BE2C (cell line): Measurements from ENCODE around the gene C8B.

Experiments
- DNase-seq: peaks from one replicate; pipeline ENCODE4 v3.0.0-alpha.2; 2020
- H3K27me3 ChIP-seq: fragments of 250-450 bp; sonication (Bioruptor Pico); 2 replicates; pipeline ENCODE4 v1.5.1; 2020; ENCODE audit warnings: mild to moderate bottlenecking
- H3K36me3 ChIP-seq: fragments of 250-450 bp; sonication (Bioruptor Pico); 2 replicates; pipeline ENCODE4 v1.5.1; 2020; ENCODE audit warnings: mild to moderate bottlenecking
- H3K4me1 ChIP-seq: fragments of 250-450 bp; sonication (Bioruptor Pico); 2 replicates; pipeline ENCODE4 v1.5.1; 2020
- H3K4me3 ChIP-seq: 2 replicates; pipeline ENCODE4 v1.5.1; 2011; ENCODE audit warnings: low read depth, low read length
- H3K9me3 ChIP-seq: fragments of 250-450 bp; sonication (Bioruptor Pico); 2 replicates; pipeline ENCODE4 v1.5.1; 2020
- TF ChIP-seq, protein P1 (sequence below): IDR thresholded peaks from 2 replicates; pipeline ENCODE4 v1.5.1; 2012; ENCODE audit warnings: mild to moderate bottlenecking, low read depth, low read length

The C8B gene

DNA sequence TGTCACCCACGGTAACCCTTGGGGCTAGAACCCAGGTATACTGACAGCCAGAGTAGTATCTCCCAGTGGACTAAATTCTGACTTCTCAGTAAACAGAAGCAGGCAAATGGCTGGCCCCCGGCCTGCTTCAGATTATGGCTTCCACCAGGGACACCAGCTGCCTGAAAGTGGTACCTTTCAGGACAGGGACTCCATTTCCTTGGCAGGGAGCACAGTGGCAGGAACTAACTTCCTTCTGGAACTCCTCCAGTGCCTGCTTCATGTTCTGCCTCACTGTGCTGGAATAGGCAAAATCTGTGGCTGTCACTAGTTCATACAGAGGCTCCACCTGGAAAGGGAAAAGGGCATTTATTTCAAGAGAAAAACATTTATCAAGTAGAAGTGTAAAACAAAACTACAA, 32.7 kb downstream of the C8B start:
- no peaks in the 10 kb centered on the region for H3K4me1 ChIP-seq
- no peaks in the 10 kb centered on the region for H3K36me3 ChIP-seq
- H3K9me3 ChIP-seq = no peaks in the 10 kb centered on the region
- H3K27me3 ChIP-seq = no peaks in the 10 kb centered on the region
- H3K4me3 ChIP-seq = no peak overlapping the region
- no peak for DNase-seq
- TF ChIP-seq, protein P1, sequence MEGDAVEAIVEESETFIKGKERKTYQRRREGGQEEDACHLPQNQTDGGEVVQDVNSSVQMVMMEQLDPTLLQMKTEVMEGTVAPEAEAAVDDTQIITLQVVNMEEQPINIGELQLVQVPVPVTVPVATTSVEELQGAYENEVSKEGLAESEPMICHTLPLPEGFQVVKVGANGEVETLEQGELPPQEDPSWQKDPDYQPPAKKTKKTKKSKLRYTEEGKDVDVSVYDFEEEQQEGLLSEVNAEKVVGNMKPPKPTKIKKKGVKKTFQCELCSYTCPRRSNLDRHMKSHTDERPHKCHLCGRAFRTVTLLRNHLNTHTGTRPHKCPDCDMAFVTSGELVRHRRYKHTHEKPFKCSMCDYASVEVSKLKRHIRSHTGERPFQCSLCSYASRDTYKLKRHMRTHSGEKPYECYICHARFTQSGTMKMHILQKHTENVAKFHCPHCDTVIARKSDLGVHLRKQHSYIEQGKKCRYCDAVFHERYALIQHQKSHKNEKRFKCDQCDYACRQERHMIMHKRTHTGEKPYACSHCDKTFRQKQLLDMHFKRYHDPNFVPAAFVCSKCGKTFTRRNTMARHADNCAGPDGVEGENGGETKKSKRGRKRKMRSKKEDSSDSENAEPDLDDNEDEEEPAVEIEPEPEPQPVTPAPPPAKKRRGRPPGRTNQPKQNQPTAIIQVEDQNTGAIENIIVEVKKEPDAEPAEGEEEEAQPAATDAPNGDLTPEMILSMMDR = no peak

DNA sequence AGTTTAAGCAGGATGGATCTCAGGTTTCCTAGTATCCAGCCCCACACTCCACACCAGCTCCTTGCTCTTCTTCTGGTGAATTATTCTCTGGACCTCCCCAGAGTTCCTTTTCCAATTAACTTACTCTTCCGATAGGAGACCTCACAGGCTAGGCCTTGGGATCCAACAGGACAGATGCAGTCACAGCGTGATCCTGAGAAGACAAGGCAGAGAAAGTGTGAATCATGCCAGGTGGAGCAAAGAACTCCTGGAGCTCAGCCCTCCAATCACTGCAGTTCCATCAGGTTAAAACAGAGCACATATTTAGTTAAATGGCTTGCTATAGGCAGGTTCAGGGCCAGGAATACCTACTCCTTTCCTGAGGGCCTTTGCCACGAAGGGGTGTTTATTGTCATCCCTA, 34.1 kb downstream of the C8B start:
- H3K36me3 ChIP-seq = no peaks in the 10 kb centered on the region
- no peak for DNase-seq
- no peaks in the 10 kb centered on the region for H3K9me3 ChIP-seq
- no peaks in the 10 kb centered on the region for H3K27me3 ChIP-seq
- no peaks in the 10 kb centered on the region for H3K4me1 ChIP-seq
- H3K4me3 ChIP-seq = no peak overlapping the region
- TF ChIP-seq, protein P1 = no peak

DNA sequence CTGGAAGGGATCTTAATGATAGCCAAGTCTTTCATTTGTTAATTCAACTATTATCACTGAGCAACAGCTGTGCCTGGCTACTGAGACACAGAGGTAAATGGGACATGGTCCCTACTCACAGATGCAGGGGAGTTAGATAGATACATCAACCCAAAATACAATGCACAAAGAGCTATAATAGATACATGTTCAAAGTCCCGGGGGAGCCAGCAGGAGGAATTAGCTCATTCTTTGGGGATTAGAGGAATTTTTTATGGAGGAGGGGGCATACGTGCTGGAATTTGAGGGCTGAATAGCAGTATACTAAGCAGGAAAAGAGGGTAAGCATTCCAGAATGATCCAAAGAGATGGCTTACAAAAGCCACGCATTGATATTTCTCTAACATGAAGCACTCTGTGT, 34.6 kb downstream of the C8B start:
- TF ChIP-seq, protein P1 = no peak
- Histone ChIP-seq H3K4me1 (no peaks in the 10 kb centered on the region), H3K9me3 (no peaks in the 10 kb centered on the region), H3K4me3 (no peak overlapping the region), H3K36me3 (no peaks in the 10 kb centered on the region), H3K27me3 (no peaks in the 10 kb centered on the region)
- DNase-seq = no peak

DNA sequence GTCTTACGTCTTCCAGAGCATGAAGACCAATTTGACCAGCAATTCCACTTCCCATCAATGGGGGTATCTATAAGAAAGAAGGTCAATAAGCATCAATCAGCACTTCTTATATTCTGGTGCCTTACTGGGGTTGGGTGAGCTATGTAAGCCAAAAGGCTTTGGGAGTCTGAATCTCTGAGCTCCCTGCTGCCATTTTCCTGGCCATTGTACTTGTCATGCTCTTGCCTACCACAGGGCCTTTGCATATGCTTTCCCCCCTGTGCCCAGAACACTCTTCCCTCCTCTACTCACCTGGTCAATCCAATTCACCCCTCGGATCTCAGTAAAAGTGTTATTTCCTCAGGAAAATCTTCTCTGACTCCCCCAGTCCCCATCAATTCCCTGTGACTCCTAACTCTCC, 36.3 kb downstream of the C8B start:
- DNase-seq = no peak
- Histone ChIP-seq H3K27me3 (no peaks in the 10 kb centered on the region), H3K4me1 (no peaks in the 10 kb centered on the region), H3K4me3 (no peak overlapping the region), H3K9me3 (no peaks in the 10 kb centered on the region), H3K36me3 (no peaks in the 10 kb centered on the region)
- TF ChIP-seq, protein P1 = no peak

DNA sequence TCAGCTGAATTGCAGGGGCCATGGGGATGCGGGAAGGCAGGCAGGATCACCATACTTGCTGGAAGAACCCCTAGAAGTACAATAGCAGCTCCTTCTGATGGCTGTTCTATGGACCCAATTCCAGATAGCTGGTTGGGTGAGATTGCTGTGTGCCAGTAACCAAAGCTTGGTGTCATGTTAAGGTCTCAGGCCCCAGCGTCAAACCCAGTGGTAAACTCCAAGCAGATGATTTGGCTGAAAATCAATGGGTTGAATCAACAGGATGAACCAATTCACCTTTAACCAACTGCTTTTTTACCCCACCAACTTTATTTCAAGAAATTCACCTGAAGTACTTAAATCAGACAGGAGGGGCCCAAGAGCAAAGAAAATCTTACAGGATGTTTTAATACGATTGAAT, 37.8 kb downstream of the C8B start:
- no peaks in the 10 kb centered on the region for H3K36me3 ChIP-seq
- no peaks in the 10 kb centered on the region for H3K27me3 ChIP-seq
- H3K9me3 ChIP-seq = no peaks in the 10 kb centered on the region
- H3K4me1 ChIP-seq = no peaks in the 10 kb centered on the region
- TF ChIP-seq, protein P1 = no peak
- H3K4me3 ChIP-seq = no peak overlapping the region
- DNase-seq = no peak

DNA sequence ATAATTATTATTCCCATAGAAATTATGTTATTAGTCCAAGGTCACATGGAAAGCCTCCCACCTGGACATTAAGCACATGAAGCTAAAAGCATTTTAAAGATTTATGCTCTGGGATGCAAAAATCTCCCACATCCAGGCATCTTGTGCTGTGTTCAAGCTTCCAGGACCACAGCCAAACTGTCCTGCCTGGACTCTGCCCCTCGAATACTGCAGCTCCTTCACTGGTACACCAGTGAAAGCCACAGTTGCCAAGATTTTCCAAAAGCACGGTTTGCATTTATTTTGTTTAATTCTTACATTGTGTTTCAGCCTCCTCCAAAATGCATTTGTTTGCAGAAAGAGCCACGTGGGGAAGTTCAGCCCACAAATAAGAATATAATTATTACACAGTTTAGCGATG, 38.6 kb downstream of the C8B start:
- H3K9me3 ChIP-seq = no peaks in the 10 kb centered on the region
- TF ChIP-seq, protein P1 = no peak
- H3K4me3 ChIP-seq = no peak overlapping the region
- H3K36me3 ChIP-seq = no peaks in the 10 kb centered on the region
- no peak for DNase-seq
- H3K27me3 ChIP-seq = no peaks in the 10 kb centered on the region
- no peaks in the 10 kb centered on the region for H3K4me1 ChIP-seq
